GM12878 (cell line): ENCODE data around the gene POFUT2. TPM values are rescaled to one million over a fixed set of nuclear protein-coding genes. Genes with fewer than 3 reads are reported as not detected.

Experiments used
- ATAC-seq: fragments of 200-7000 bp; cut with Tn5 transposase; 3 replicates; pipeline ENCODE4 v1.9.1; 2020; ENCODE audit warnings: mild to moderate bottlenecking, moderate library complexity
- BruUV-seq: library from RNA; stranded (reverse); fragments of 400-500 nt; replicated peaks from 2 replicates; lab custom pipeline; 2021; lab: Mats Ljungman, UMichigan
- CTCF ChIA-PET: fragments of 300-600 bp; sonication (Branson Sonifier 250); formaldehyde crosslinking; extraction: SDS; loops from one replicate; lab custom pipeline; 2021; ENCODE audit warnings: inconsistent platforms; lab: Yijun Ruan, JAX
- POLR2A ChIA-PET: fragments of 350-600 bp; formaldehyde crosslinking; extraction: SDS; loops from one replicate; lab custom pipeline; 2021; ENCODE audit warnings: inconsistent platforms; lab: Charles Lee
- RAD21 ChIA-PET: fragments of 300-600 bp; sonication (Branson Sonifier 250); formaldehyde crosslinking; loops from one replicate; lab custom pipeline; 2023; ENCODE audit warnings: antibody characterized with exemption; ENCODE audit not compliant: unreplicated experiment; lab: Charles Lee
- SMC1A ChIA-PET: fragments of 300-600 bp; sonication (Branson Sonifier 250); formaldehyde crosslinking; loops from one replicate; lab custom pipeline; 2023; ENCODE audit not compliant: unreplicated experiment, uncharacterized antibody; lab: Charles Lee
- DNase-seq: peaks from one replicate; pipeline ENCODE4 v3.0.0-alpha.2; 2011; ENCODE audit warnings: low read depth, low spot score
- FAIRE-seq: peaks from 3 replicates; lab custom pipeline; 2011; peaks lifted over from hg19 to GRCh38; lab: Jason Lieb, UNC
- H2AFZ ChIP-seq: 2 replicates; pipeline ENCODE4 v1.6.0; 2011; ENCODE audit warnings: low read depth, low read length, control low read depth; ENCODE audit not compliant: control insufficient read depth
- H3K27ac ChIP-seq: 2 replicates; pipeline ENCODE4 v1.5.1; 2011; ENCODE audit warnings: control low read depth; ENCODE audit not compliant: control insufficient read depth, insufficient read depth
- H3K27me3 ChIP-seq, 2 experiments: replicated peaks in 1 of 2; 2 replicates each; pipeline versions ENCODE4 v1.6.0 to v1.6.1; 2011; ENCODE audit warnings: low read length in 1 of 2; ENCODE audit not compliant: control insufficient read depth in 2 of 2, insufficient read depth in 2 of 2
- H3K36me3 ChIP-seq, 2 experiments: 2 replicates each; pipeline ENCODE4 v1.5.1; 2011; ENCODE audit warnings: low read length in 1 of 2; ENCODE audit not compliant: control insufficient read depth in 2 of 2, insufficient read depth in 2 of 2
- H3K4me1 ChIP-seq: 2 replicates; pipeline ENCODE4 v1.6.1; 2011; ENCODE audit warnings: mild to moderate bottlenecking, low read length, moderate library complexity, mixed read lengths; ENCODE audit not compliant: control insufficient read depth, insufficient read depth
- H3K4me2 ChIP-seq: 2 replicates; pipeline ENCODE4 v1.6.0; 2011; ENCODE audit warnings: control low read depth; ENCODE audit not compliant: control insufficient read depth, insufficient read depth
- H3K4me3 ChIP-seq: fragments of 200-600 bp; sonication (generic); 2 replicates; pipeline ENCODE4 v1.5.1; 2016
- H3K79me2 ChIP-seq: 2 replicates; pipeline ENCODE4 v1.6.0; 2011; ENCODE audit warnings: low read length; ENCODE audit not compliant: control insufficient read depth, insufficient read depth
- H3K9ac ChIP-seq: 2 replicates; pipeline ENCODE4 v1.8.0; 2011; ENCODE audit warnings: low read length, control low read depth, mixed read lengths; ENCODE audit not compliant: control insufficient read depth, insufficient read depth
- H3K9me3 ChIP-seq: replicated peaks from 3 replicates; pipeline ENCODE4 v1.5.1; 2011; ENCODE audit warnings: mild to moderate bottlenecking, low read length; ENCODE audit not compliant: control insufficient read depth, insufficient read depth
- H4K20me1 ChIP-seq: 2 replicates; pipeline ENCODE4 v1.6.0; 2011; ENCODE audit not compliant: control insufficient read depth, insufficient read depth
- BCL3 ChIP-seq: IDR thresholded peaks from 2 replicates; pipeline ENCODE4 v1.6.1; 2011; ENCODE audit warnings: borderline replicate concordance, low read depth, mild to moderate bottlenecking, moderate library complexity, low read length; ENCODE audit not compliant: insufficient read depth, poor library complexity, severe bottlenecking
- CEBPB ChIP-seq, 2 experiments: fragments of 150-350 bp in 1 of 2; IDR thresholded peaks; 2 replicates each; pipeline ENCODE4 v1.6.1; 2012 to 2014; ENCODE audit warnings: low read depth in 2 of 2, low read length in 2 of 2, borderline replicate concordance in 1 of 2, inconsistent platforms in 1 of 2
- PBX3 ChIP-seq: IDR thresholded peaks from 2 replicates; pipeline ENCODE4 v1.6.1; 2011; ENCODE audit warnings: mild to moderate bottlenecking, low read depth, low read length, moderate library complexity; ENCODE audit not compliant: insufficient replicate concordance
- TCF3 ChIP-seq: IDR thresholded peaks from 2 replicates; pipeline ENCODE4 v1.6.1; 2012; ENCODE audit warnings: low read depth, mild to moderate bottlenecking, low read length, borderline replicate concordance; ENCODE audit not compliant: insufficient read depth
- WGBS: methylation state at CpG from one replicate; pipeline ENCODE4 v1.1.6; 2016; ENCODE audit warnings: low lambda C conversion rate; ENCODE audit not compliant: insufficient replicate concordance, insufficient coverage; ENCODE audit errors: missing lambda C conversion rate; 5-methylcytosine and 5-hydroxymethylcytosine counted together
- in situ Hi-C: fragments of 300-500 bp; cut with MboI; formaldehyde crosslinking; loops from 9 replicates; pipeline ENCODE4 v1.14.3; 2018; ENCODE audit warnings: mixed read lengths
- intact Hi-C: fragments of 100-400 bp; cut with micrococcal nuclease; formaldehyde crosslinking; loops from one replicate; pipeline ENCODE4 v1.14.2; 2022; ENCODE audit not compliant: unreplicated experiment
- polyA plus RNA-seq, 11 experiments: library from polyadenylated mRNA; depleted of rRNA in 4 of 11; unstranded in 6 of 11; stranded (reverse) in 5 of 11; fragments of >200 nt; fragmentation: Nextera tagmentation in 4 of 11; fragmentation: Illumina TruSeq in 1 of 11; extraction: Ambion mirVana in 4 of 11; extraction: Trizol in 1 of 11; gene quantifications; 1 replicate in 1 of 11; 2 replicates in 10 of 11; pipeline versions ENCODE4 v1.2.1 to v1.2.3, GENCODE V29; 2011 to 2016; ENCODE audit warnings: inconsistent platforms in 2 of 11, missing spikeins in 2 of 11, low read depth in 1 of 11
- total RNA-seq, 4 experiments: library from RNA; depleted of rRNA in 3 of 4; stranded (reverse); fragments of >200 nt in 3 of 4; fragmentation: Illumina TruSeq in 1 of 4; extraction: Trizol in 1 of 4; gene quantifications; 2 replicates each; pipeline versions ENCODE4 v1.2.1 to v1.2.3, GENCODE V29; 2013 to 2021

POFUT2 gene
- total and polyA plus RNA-seq, 10 of the 15 experiments (the other 5 are each of a cell fraction or from before 2014, with no cell fraction given), result 1.2 to 15.1 (median 6.8) TPM

GRCh38 chr21:45309987-45310381 is 22.3 kb upstream of the POFUT2 start:
- Histone ChIP-seq H2AFZ (no peak overlapping the region), H3K9me3 (no peaks in the 10 kb centered on the region), H3K36me3 (no peaks in the 10 kb centered on the region), H3K4me2 (no peak overlapping the region), H3K9ac (no peak overlapping the region), H3K27me3 (peaks cover 0 to 1% of the 10 kb centered on the region in 2 experiments; a peak in 1 of 4 replicates), H4K20me1 (no peaks in the 10 kb centered on the region), H3K27ac (no peak overlapping the region)
- ATAC-seq (no peak), FAIRE-seq (no peak)
- CTCF ChIA-PET, result no interaction called here
- 22% methylated on average over 3 of the region's 3 CpGs for WGBS
- intact Hi-C loops, result no loop called here
- TF ChIP-seq TCF3, result 0 out of 2 replicates have a peak, but pooled peaks have one; percentile 64
- peak; percentile 98 for TF ChIP-seq BCL3
- no peak for TF ChIP-seq CEBPB (IDR thresholded peaks at IDR 0.05; ENCODE audit: borderline replicate concordance in 1 of 2, low read depth in 2 of 2, low read length in 2 of 2)
- TF ChIP-seq PBX3, result peak; percentile 65
- TF ChIP-seq, all 136 proteins: peak for 3
- BruUV-seq, result no TSS peak
- POLR2A ChIA-PET, result no interaction called here
- no peaks in the 10 kb centered on the region for H3K79me2 ChIP-seq
- RAD21 ChIA-PET, result no interaction called here
- no peak for DNase-seq
- SMC1A ChIA-PET, result no interaction called here
- in situ Hi-C loops, result no loop called here
- no peak overlapping the region for H3K4me3 ChIP-seq
- H3K4me1 ChIP-seq, result no peaks in the 10 kb centered on the region
